Right kidney (tissue), 9 donors: ENCODE data around the gene BCAP29.
"Not testable (repeated sequence)": the region's sequence is repeated elsewhere in the genome, so short reads cannot be mapped to it uniquely, and the experiment has no call there.

ENCODE experiments used
- DNase-seq: peaks from one replicate; pipeline ENCODE4 v3.0.0-alpha.2; 2016
- long read RNA-seq, 8 donors: transcript quantifications; one replicate each; lab custom pipeline, GENCODE V29; 2026

BCAP29 gene, protein sequence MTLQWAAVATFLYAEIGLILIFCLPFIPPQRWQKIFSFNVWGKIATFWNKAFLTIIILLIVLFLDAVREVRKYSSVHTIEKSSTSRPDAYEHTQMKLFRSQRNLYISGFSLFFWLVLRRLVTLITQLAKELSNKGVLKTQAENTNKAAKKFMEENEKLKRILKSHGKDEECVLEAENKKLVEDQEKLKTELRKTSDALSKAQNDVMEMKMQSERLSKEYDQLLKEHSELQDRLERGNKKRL
- long read RNA-seq, donor 1, full-length matches to known transcripts: 10 of 10 reads
- long read RNA-seq, donor 1, partial matches to known transcripts: 0 of 10 reads
- long read RNA-seq, donor 1, other reads (novel, unspliced or antisense): 0 of 10 reads
- long read RNA-seq, donor 2, full-length matches to known transcripts: 8 of 8 reads
- long read RNA-seq, donor 2, partial matches to known transcripts: 0 of 8 reads
- long read RNA-seq, donor 2, other reads (novel, unspliced or antisense): 0 of 8 reads
- long read RNA-seq, donor 3, full-length matches to known transcripts: 5 of 5 reads
- long read RNA-seq, donor 3, partial matches to known transcripts: 0 of 5 reads
- long read RNA-seq, donor 3, other reads (novel, unspliced or antisense): 0 of 5 reads
- long read RNA-seq, donor 4, full-length matches to known transcripts: 9 of 9 reads
- long read RNA-seq, donor 4, partial matches to known transcripts: 0 of 9 reads
- long read RNA-seq, donor 4, other reads (novel, unspliced or antisense): 0 of 9 reads
- long read RNA-seq, donor 5, full-length matches to known transcripts: 13 of 22 reads
- long read RNA-seq, donor 5, partial matches to known transcripts: 9 of 22 reads
- long read RNA-seq, donor 5, other reads (novel, unspliced or antisense): 0 of 22 reads
- long read RNA-seq, donor 6, full-length matches to known transcripts: 15 of 15 reads
- long read RNA-seq, donor 6, partial matches to known transcripts: 0 of 15 reads
- long read RNA-seq, donor 6, other reads (novel, unspliced or antisense): 0 of 15 reads
- long read RNA-seq, donor 7, full-length matches to known transcripts: 16 of 27 reads
- long read RNA-seq, donor 7, partial matches to known transcripts: 6 of 27 reads
- long read RNA-seq, donor 7, other reads (novel, unspliced or antisense): 5 of 27 reads
- long read RNA-seq, donor 8, full-length matches to known transcripts: 13 of 18 reads
- long read RNA-seq, donor 8, partial matches to known transcripts: 5 of 18 reads
- long read RNA-seq, donor 8, other reads (novel, unspliced or antisense): 0 of 18 reads

DNA sequence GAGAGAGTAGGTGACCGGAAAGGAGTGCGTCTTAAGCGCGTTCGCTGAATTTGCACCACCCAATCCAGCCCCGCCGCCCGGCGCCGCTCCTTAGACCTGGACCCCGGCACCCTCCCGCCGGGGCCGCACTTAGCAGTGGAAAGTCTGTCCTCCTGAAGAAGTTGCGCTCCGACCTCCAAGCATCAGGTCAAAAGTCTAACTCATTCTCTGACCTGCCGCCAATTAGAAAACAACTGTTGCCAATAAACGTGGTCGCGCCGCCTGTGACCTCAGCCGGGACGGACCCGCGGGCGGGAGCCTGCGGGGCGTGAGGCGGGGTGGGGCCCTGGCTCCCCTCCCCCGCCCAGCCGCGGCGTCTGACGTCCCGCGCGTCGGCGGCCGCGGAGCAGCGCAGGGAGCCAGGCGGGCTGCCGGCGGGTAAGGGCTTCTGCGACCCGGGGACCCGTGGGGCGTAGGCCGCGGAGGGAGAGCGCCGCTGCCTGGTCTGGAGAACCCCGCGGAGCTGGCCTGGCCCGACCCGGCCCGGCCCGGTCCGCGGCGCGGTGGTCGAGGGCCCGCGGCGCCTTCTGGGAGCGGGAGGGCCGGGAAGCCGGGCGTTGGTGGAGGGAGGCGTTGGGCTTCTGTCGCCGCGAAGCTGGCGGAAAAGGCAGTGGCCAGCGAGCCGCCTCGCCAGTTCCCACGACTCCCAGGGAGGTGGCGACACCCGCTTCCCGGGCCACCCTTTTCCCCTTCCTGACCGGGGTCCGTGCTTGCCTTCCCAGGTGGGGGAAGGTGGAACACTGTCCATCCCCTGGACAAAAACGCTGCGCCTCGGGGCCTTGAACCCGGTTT, at the start of gene BCAP29:
BCAP29 (plus strand) TSS at position 362 of the 831 bp plus-strand sequence. CDS start 527 bp downstream, outside the sequence.
- peak; percentile 95 for DNase-seq

DNA sequence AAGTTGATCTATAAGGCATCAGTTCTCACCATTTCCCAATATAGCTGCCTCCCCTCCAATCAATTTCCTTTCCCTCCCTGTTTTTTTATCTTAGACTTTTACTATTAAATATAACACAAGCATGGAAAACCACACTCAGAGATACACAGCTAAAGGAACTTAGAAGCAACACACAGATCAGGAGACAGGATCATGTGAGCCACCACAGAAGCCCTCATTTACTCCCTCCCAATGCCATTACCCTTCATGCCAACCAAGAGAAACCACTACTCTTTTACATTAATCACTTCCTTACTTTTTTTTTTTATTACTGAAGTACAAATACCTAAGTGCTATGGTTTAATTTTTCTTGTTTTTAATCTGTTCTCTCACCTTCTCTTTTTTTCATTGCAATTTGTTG, 49.3 kb upstream of the BCAP29 start:
- DNase-seq: no peak

DNA sequence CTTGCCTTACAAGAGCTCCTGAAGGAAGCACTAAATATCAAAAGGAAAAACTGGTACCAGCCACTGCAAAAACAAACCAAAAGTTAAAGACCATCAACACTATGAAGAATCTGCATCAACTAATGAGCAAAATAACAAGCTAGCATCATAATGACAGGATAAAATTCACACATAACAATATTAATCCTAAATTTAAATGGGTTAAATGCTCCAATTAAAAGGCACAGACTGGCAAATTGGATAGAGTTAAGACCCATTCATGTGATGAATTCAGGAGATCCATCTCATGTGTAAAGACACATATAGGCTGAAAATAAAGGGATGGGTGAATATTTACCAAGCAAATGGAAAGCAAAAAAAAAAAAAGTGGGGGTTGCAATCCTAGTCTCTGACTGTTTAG, 45.9 kb upstream of the BCAP29 start:
- no peak for DNase-seq

DNA sequence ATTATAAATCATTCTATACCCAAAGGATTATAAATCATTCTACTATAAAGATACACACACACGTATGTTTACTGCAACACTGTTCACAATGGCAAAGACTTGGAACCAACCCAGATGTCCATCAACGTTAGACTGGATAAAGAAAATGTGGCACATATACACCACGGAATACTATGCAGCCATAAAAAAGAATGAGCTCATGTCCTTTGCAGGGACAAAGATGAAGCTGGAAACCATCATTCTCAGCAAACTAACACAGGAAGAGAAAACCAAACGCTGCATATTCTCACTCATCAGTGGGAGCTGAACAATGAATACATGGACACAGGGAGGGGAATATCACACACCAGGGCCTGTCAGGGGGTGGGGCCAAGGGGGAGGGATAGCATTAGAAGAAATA, 42.8 kb upstream of the BCAP29 start:
- not testable (repeated sequence) for DNase-seq

DNA sequence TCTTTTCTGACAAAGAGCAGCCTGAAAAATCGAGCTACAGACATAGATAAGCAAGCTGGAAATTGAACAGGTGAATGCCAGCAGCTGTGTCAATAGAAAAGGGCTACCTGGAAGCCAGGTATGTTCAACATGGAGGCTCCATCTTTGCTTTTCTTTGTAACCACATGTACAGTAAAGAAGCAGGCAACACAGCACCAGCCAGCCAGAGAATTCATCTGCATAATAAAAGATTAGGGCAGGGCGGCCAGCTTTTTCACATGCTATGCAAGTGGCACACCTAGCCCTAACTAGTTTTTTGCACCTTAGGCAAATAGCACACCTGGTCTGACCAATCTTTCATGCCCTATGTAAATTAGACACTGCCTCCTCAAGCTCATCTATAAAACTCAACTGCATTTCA, 42.0 kb upstream of the BCAP29 start:
- DNase-seq: no peak

DNA sequence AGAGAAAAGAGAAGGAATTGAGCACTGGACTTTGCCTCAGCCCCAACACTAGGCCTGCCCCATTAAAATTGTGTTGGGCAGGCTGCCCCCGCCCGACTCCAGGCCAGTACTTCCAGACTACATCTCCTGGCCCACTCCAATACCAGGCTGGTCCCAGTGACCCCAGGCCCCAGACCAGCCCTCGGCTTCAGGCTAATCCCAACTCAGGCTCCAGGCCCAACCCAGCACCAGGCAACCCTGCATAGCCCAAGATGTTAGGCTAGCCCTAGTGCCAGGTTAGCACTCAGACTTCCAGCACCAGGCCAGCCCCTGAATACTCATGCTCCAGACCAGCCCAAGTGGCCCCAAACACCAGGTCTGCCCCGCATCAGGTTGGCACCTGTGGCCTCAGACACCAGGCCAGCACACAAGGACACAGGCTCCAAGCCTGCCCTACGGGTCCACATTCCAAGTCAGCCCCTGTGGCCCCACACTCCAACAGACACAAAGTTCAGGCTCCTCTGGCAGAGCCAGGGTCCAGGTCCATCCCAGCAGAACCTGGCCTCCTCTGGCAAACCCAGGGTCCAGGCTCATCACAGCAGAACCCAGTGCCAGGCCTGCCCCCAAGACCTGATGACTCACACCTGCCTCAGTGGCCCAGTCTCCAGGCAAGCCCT, 36.6 kb upstream of the BCAP29 start:
- no peak for DNase-seq

DNA sequence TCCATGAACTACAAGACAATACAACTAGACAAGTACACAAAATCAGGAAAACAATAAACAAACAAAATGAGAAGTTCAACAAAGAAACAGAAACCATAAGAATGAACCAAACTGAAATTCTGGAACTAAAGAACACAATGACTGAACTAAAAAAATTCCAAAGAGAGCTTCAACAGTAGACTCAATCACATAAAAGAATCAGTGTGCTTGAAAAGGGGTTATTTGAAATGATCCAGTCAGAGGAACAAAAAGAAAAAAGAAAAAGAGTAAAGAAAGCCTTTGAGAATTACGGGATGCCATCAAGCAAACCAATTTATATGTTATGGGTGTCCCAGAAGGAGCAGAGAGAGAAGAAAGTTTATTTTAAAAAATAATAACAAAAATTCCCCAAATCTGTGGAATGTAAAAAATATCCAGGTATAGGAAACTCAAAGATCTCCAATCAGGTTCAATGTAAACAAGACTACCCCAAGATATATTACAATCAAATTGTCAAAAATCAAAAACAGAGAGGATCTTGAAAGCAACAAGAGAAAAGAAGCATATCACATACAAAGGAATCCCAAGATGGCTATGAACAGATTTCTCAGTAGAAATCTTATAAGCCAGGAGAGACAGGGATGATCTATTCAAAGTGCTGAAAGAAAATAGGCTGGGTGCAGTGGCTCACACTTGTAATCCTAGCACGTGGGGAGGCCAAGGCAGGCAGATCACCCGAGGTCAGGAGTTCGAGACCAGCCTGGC, 35.0 kb upstream of the BCAP29 start:
- no peak for DNase-seq

DNA sequence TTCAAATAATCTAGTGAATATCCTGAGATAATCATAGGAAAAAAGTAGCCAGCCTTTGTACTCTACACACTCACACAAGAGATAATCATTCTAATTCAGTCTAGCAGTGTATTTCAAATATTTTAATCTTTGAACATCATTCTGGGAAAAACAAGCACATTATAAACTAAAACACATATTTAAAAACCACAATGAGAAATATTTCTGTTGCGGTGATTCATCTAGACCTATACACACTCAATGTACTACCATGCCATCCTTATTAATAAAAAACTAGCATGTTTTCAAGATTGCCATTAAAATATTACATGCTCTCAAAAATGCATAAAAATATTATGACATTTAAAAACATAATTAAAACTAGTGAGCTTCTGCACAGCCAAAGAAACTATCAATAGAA, 28.1 kb upstream of the BCAP29 start:
- no peak for DNase-seq

DNA sequence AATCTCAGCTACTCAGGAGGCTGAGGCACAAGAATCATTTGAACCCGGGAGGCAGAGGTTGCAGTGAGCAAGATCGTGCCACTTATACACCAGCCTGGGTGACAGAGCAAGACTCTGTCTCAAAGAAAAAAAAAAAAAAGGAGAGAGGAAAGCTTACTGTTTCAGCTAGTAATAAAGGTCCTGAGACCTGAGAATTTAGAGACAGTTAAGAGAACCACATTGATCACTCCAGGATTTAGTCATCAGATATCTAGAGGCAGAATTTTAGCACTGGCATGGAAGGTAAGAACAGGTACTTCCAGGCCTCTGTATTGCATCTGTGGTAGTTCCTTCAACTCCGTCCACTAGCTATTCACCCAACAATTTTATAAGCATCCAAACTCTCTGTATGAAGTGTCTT, 24.2 kb upstream of the BCAP29 start:
- DNase-seq: no peak

DNA sequence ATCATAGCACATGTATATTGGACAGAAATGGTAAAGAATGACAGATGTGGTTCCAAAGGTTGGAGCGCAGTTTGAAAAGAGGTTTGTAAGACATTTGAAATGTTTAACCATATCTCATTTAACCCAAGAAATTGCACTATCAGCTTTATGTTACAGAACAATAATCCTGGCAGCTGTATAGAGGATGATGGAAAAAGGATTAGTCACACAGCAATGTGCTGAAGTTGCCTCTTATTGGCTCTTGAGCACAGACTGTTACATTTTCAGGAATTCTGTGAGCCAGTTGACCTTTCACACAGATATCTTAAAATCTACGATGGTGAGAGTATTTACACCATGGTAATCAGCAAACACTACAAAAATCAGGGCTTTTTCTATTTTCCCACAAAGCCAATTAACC, 20.2 kb upstream of the BCAP29 start:
- no peak for DNase-seq

DNA sequence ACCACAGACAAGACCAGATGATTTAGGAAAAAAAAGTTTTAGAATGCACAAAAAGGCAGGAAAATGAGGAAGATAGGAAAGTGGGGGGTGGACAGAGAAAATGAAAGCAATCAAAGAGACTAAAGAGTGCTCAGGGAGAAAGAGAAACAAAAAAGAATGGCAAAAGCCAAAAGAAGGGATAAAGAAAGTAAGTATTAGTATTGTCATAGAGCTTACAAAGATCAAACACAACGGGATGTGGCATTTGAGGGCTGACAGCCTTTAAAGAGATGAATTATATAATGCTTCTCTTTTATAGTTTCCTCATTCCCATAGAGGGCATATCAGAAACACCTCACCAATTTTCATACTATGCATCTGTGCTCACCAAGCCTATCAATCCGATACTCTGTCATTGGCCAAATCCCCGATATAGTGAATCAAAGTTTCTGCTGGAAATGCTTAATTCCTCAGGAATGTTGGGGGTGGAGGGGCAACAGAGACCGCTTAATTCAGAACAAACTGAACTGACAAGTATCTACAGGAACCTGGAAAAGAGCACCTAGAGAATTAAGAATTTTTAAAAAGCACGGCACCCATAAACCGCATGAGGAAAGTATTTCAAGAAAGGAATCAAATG, 19.0 kb upstream of the BCAP29 start:
- DNase-seq: no peak

DNA sequence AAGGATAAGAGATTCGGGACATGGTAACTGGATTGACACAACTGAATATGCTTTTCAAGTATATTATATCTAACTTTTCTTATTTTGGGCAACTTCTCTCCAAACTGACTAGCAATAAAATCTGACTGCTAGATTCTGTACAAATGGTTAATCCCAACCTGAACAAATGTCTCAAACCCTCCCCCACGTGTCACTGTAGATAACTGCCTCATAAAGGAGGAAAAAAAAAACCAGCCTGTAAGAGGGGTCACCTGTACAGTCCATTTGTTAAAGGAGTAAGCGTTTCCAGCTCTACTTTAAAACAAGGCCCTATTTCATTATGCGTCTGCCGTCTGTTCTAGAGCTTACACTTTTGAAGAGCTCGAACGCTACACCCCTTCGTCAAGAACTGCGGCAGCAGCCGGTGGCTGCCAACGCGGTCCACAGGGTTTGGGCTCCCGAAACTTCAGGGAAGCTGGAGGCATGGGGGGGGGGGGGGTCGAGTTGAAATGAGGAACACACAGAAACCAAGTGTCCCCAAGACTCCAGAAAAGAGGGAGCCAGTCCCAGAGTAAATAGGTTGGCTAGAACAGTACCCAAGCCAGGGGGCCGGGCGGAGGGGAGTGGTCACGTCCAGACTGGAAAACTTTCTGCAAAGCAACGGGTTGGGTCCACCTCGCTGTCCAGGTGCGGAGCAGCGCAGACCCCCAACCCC, 16.8 kb upstream of the BCAP29 start:
- no peak for DNase-seq

DNA sequence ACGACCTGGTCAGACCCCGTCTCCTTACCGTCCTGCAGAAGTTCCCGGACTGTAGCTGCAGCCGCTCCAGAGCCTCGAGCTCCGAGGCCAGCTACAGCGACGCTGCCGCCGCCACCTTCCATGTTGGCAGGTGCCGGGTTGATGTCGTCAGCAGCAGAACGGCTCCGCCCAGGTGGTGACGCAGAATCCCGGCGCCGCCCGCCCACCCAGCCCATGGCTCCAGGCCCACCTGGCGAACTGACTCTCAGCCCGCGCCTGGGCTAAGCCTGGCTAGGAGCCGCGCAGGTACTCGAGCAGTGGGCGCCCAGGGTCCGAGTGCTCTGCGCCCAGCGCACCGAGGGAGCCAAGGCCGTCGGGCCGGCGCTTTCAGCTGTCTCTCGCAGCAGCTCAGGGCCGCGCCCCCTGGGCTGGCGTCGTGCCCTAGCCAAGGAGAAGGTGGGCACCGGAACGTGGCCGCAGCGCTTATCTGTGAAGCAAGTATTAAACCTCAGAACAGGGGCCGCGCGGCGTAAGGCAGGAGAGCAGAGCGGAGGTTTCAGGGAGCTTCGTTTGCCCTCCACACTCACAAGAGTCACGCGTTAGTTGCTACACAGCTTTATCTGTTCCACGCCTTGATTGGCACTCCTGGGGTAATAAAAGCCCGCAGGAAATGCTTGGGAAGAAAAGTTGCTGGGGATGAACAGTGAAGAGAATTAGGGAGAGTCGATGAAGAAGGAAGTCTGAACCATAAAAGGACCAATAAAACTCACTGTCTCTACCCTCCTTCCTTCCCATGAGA, 16.1 kb upstream of the BCAP29 start, which contains the start of the genes COG5 and DUS4L:
COG5 (minus strand) TSS at position 146 of the 778 bp plus-strand sequence; CDS start at position 122, 24 bp downstream.
DUS4L (plus strand) TSS at position 197 of the 778 bp plus-strand sequence. CDS start 3,100 bp downstream, outside the sequence.
- peak; percentile 98 for DNase-seq

DNA sequence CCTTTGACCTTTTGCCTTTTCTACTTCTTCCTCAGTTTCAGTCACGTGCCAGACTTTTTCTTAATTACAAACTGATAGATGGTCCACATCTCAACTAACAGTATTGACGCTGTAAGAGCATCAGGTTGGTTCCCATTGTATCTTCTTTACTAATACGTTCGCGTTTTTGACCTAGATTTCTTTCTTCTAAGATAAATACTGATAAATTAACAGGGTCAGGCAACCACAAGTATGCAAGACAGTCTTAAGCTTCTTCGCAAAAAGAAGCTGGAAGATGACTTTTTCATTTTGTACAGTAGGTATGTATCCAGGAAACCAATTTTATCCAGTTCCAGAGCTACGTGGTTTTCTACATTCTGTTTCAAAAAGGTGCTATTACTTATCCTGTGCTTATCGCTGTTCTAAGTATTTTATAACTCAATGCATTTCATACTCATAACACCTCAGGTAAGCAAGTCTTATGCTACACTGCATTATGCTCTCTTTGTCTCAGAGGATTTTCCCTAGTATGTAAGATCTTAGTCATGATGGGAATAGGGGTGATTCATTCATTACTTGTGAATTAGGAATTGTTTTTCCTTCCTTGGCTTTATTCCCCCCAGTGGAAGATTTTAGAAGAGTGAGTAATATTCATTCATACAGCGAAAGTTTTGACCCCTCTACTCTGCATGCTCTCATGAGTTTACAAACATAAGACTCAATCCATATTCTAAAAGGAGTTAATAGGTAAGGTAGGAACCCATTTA, 15.3 kb upstream of the BCAP29 start:
- no peak for DNase-seq

DNA sequence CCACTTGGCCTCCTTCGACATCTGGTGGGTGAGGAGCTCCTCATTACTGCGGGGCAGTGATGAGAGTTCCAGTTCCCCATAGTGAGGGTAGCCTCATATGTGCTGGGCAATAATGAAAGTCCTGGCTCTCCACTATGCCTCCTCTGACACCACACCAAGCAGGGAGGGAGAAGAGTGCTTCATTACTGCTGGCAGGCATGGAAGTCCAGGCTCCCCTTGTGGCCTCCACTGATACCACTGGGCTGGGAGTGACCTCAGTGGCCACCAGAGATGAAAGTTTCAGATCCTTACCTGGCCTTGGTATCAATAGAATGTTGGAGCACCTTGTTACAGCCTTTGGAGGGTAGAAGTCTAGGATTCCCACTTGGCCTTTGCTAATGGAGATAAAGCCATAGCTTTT, 9.7 kb upstream of the BCAP29 start:
- DNase-seq: no peak

DNA sequence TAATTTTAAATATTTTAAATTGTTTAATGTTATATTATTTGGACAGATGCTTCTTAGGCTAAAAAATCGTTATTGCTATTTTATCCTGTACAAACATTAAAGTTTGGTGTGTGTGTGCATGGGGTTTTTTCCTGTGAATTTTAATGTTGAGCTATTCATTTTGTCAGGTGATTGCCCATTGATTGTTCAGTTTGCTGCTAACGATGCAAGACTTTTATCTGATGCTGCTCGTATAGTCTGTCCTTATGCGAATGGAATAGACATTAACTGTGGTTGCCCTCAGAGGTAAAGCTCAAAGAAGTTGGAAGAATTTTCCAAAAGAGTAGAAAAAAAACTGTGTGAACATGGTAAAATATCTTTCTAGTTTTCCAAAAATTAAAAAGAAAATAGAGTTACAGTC, 6.5 kb upstream of the BCAP29 start:
- DNase-seq: no peak

DNA sequence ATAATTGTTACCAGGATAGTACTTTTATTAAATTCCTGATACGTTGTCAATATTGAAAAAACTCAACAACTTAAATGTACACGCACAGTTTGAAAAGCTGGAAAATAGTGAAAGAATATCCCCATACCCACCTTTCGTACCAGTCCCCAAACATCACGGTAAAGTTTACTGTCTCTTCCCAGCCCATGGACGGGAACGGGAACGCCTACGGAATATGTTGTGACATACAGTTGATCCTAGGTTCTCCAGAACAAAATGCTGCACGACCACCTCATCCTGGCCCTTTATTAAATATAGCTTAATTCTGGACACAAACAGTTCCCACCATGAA, 527 bp upstream of the BCAP29 start:
- no peak for DNase-seq
